GM21737 (cell line): ENCODE measurements around the gene NEK1.
"Not testable (repeated sequence)": the region's sequence is repeated elsewhere in the genome, so short reads cannot be mapped to it uniquely, and the experiment has no call there.

Experiments
- ATAC-seq: cut with Tn5 transposase; IDR thresholded peaks from one replicate; pipeline ENCODE4 v1.9.1; 2021; ENCODE audit warnings: mild to moderate bottlenecking, moderate library complexity; ENCODE audit not compliant: unreplicated experiment

NEK1 gene

DNA sequence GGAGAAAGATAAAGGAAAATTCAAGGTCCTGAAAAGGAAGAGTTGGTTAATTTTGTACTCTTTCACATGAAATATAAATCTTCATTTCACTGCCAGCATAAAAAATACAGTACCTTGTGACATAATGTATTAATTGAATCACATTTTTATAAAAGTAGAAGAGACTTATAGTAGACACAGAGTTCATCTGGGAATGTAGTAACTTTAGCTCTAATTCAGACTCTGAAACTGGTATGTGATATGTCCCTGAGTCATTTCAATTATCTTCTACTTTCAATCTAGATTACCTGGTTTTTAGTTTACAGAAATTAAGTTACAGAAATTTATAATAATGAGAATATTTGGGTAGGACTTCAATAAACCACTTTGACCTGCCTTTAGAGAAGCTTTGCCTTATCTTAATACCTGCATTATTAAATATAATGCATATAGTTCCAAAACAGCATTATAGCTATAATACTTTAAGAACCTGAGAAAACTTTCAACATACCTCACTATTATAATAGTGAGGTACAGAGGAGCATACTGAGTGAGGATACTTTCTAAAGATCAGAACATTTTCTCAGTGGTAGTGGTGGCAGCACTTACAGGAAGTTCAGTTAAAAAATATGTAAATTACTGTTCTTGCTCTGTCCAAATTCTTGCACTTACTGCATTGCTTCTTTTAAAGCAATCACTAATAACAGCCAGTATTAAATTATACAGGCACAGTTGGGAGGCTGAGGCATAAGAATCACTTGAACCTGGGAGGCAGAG, 11.2 kb downstream of the NEK1 start:
- ATAC-seq, result peak; percentile 50

DNA sequence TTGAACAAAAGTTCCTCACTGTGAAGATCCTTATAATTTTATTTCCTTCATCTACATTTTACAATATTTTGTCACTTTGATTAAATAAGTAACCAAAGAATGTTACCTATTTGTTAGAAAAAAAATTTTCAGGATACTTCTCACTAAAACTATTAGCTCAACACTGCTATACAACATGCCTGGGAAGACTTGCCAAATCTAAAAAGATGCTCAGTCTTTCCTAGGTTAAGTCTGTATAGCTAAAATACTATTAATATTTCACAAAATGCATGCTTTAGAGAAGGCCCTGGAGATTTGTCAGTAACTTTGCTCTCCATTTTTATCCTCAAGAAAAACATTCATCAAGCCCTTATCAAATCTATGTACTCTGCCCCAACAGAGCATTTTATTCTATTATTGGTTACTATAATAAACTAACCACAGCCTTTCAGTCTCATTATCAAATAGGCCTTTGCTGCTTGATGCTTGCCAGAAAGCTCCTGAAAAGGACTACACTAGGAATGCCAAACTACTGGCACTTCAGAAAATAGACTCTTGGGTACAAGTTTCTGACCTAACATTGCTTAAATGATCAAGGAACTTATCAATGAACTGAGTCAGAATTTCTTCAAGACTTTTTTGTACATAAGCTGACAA, 17.7 kb downstream of the NEK1 start:
- no peak for ATAC-seq

DNA sequence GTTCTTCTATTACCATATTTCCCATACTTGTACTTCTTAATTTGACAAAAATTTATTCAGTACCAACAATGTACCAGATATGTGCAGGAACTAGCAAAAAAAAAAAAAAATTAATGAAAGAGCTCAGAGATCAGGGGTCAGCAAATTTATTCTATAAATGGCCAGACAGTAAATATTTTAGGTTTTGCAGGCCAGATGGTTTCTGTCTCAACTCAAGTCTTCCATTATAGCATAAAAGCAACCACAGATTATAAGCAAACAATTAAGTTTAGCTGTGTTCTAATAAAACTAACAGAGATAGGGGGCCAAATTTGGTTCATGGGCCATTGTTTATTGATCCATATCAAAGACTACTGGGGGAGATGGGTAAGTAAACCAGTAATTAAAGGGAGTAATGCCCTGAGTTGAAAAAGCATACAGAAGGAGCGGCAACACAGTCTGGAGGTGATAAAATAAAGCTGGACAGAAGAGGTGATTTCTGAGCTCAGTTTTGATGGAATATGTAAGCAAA, 19.3 kb downstream of the NEK1 start:
- no peak for ATAC-seq

DNA sequence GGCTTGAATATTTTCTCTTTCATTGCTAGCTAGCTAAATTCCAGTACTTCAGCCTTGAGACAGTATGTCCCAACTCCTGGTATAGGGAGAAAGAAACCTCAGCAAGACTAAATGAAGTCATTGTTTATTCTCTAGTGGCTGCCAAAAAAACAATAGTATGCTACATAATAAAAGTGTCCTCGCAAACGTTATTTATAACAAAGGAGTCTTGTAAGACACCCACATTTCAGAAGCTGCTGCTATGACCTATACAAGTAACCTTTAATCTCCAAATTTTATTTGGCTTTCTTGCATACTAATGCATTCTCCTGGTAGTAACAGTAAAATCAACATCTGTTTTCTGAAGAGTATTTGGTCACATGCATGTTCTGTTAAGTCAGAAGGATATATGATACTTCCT, 28.8 kb downstream of the NEK1 start:
- ATAC-seq, result no peak

DNA sequence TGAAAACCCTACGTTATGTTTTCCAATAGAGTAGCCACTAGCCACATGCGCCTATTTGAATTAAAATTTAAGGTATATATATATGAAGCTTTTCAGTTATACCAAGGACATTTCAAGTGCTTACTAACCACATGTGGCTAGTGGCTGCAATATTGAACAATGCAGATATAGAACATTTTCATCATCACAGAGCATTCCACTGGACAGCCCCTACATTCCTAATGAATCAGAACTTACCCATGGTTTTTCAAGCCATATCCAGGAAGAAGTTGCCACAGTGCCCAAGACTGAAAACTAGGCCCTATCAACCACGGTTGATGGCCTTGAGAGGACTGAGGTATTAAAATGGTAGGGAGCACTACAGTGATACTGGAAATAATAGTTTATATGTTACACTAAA, 29.7 kb downstream of the NEK1 start:
- ATAC-seq, result no peak

DNA sequence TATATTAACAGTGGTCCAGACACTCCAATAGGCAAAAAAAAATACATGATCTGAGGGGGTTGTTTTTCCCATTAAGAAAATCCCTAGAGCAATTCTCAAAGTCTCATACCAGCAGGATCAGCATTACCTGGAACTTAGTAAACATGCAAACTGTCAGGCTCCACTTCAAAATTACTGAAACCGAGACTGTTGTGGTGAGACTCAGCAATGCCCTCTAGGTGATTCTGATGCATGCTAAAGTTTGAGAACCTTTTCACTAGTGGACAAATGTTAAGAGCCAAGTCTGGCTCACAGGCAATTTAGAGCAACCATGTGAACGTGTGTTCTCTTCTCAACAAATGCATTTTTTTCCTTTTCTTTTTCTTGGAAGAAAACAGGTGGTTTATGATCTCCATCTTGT, 30.2 kb downstream of the NEK1 start:
- peak; percentile 92 for ATAC-seq

DNA sequence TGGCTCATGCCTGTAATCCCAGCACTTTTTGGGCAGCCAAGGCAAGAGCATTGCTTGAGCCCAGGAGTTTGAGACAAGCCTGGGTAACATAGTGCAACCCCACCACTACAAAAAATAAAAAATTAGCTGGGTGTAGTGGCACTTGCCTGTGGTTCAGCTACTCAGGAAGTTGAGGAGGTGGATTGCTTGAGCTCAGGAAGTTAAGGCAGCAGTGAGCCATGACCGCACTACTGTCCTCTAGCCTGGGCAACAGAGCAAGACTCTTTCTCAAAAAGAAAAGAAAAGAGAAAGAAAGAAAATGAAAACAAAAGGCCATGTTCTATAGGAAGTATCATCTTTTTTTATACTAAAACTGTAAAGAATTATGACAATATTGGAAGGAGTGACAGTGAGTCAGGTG, 38.5 kb downstream of the NEK1 start:
- ATAC-seq, result peak; percentile 86

DNA sequence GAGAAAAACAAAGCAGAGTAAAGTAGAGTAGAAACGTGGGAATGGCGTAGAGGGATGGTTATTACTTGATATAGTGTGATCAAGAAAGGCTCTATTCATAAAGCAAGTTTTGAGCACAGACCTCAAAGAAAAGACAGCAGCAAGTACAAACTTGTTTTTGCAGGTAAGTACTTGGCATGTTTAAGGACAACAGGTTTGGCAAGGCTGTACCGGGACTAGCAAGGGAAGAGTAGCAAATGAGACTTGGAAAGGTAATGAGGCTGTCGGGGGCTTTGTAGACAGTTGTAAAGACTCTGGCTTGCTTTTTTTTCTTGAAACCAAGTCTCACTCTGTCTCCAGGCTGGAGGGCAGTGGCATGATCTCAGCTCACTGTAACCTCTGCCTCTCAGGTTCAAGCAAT, 40.9 kb downstream of the NEK1 start:
- ATAC-seq, result no peak

DNA sequence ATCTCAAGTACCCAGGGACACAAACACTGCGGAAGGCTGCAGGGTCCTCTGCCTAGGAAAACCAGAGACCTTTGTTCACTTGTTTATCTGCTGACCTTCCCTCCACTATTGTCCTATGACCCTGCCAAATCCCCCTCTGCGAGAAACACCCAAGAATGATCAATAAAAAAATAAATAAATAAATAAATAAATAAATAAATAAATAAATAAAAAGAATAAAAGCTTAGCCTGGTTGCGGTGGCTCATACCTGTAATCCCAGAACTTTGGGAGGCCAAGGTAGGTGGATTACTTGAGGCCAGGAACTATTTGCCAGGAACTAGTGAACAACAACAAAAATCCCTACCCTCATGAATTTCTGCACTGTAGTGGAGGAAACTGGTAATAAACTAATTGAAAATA, 41.4 kb downstream of the NEK1 start:
- not testable (repeated sequence) for ATAC-seq

DNA sequence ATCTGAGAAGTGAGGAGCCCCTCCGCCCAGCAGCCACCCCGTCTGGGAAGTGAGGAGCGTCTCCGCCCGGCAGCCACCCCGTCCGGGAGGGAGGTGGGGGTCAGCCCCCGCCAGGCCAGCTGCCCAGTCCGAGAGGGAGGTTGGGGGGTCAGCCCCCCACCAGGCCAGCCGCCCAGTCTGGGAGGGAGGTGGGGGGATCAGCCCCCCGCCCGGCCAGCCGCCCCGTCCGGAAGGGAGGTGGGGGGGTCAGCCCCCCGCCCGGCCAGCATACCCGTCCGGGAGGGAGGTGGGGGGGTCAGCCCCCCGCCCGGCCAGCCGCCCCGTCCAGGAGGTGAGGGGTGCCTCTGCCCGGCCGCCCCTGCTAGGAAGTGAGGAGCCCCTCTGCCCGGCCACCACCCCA, 42.1 kb downstream of the NEK1 start:
- not testable (repeated sequence) for ATAC-seq

DNA sequence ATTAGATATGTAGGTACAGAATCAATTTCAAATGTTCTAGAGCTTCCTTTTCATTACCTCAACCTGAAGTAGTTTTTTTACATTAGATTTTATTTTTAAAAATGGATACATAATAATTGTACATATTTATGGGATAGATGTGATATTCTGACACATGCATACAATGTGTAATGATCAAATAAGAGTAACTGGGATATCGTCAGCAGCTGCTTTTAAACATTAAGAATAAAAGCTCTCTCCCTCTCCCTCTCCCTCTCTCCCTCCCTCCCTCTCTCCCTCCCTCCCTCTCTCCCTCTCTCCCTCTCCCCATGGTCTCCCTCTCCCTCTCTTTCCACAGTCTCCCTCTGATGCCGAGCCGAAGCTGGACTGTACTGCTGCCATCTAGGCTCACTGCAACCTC, 43.2 kb downstream of the NEK1 start:
- ATAC-seq, result not testable (repeated sequence)

DNA sequence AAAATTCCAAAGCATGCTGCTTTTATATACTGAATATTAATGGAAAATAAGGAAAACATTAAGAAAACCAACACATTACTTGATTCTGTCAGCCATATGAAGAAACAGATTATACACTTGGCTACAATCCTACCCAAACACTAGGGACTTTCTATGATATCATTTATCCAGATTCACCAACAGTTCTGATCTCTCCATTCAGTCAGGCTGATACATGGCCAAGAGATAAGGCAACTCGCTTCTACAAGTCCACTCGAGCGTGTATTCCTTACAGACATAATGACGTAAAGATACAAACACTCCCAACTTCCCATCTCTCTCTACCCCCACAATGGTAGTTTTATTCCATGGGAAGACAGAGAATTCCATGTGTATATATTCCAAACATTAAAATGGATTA, 44.5 kb downstream of the NEK1 start:
- ATAC-seq, result no peak

DNA sequence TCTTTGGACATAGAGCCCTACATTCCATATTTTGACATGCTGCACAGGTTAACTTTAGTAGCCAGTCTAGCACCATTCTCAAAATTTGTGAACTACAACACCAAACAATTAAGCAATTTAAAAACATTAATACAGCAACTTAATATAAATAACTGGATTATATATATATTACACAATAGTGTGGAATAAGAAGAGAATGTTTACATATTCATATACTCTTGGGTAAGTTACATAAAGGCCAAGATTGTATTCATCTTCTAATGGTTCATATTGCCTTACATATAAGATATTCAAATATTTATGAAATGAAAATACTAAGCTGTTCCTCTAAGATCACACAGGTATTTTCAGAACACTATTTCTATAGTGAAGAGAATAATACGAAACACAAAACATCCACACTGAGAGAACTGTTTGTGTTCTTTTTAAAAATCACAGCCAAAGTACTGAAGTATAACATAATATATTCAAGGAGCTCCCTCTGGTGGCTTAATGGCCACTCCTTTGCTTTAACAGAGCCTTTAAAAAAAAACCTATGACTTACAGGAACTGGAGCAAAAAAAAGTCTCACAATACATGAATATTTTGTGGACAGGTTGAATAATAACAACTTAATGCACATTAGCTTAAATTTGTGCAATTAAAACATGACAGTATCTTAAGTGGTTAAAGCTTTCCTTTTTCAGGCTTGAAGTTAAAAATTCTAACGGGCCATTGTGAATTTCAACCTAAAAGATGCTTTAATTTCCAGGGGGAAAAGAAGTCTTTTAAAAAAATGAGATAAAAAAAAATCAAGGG, 46.2 kb downstream of the NEK1 start:
- ATAC-seq, result peak; percentile 75

DNA sequence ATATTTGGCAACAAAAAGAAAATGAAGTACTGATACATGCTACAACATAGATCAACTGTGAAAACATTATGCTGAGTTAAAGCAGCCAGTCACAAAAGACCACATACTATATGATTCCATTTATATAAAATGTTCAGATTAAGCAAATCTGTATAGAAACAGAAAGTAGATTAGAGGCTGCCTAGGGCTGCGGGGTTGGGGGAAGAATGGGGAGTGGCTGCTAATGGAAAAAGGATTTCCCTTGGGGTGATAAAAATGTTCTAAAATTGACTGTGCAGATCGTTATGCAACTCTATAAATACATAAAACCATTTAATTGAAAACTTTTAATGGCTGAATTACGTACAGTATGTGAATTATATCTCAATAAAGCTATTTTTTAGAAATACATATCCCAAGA, 46.8 kb downstream of the NEK1 start:
- ATAC-seq, result no peak

DNA sequence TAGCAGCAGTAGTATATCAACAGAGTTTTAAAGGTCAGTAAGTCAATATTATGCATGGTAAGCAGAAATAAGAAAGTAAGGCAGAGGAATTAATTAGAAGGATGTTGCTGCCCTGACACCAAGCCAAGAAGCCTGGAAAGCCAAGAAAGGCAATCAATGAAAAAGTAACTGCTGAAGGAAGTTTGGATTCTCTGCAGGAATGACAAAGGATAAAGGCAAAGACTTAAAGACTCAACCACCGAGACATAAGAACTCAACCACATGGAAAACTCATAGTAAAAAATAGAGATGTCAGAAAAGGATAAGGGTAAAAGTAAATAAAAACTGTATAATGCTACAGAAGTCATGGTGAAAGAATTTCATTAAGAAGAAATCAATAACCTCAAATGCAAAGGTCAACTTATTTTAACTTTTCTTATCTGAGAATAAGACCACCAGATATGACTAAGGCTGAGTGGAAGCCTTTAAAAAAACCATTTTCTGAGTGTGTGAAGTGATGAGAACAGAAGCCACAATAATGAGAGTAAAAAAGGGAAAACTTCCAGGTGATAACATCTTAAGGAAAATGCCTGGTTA, 55.2 kb downstream of the NEK1 start:
- ATAC-seq, result no peak

DNA sequence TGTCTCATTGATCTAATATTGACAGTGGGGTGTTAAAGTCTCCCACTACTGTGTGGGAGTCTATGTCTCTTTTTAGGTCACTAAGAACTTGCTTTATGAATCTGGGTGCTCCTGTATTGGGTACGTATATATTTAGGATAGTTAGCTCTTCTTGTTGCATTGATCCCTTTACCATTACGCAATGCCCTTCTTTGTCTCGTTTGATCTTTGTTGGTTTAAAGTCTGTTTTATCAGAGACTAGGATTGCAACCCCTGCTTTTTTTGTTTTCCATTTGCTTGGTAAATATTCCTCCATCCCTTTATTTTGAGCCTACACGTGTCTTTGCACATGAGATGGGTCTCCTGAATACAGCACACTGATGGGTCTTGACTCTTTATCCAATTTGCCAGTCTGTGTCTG, 65.8 kb downstream of the NEK1 start:
- ATAC-seq, result not testable (repeated sequence)

DNA sequence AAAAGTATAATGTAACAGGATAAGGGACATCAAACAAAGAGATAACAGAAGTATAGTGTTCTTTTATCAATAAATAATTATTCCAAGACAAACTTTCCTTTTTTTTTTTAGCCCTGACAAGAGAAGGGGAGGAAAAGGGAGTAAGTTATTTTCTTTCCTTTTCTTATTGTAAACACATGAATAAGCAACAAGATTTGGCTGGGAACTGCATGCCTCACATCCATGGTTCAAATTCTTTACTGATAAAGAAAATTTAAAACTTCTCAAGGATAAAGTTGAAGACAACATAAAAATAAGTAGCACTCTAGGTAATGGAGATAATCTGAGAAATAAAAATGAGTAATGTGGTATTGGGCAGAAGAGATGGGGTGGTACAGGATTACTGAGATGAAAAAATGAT, 71.6 kb downstream of the NEK1 start:
- ATAC-seq, result no peak

DNA sequence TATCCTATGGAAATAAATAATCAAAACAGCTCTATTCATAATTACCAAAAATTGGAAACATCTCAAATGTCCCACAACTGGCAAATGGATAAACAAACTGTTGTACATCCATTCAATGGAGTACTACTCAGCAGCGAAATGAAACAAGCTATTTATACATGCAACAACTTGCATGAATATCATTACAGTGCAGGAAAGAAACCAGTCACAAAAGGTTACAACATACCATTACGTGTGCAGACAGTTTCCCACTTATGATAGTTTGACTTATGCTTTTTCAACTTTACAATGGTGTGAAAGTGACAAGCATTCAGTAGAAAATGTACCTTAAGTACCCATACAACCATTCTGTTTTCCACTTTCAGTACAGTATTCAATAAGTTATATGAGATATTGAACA, 82.3 kb downstream of the NEK1 start:
- no peak for ATAC-seq

DNA sequence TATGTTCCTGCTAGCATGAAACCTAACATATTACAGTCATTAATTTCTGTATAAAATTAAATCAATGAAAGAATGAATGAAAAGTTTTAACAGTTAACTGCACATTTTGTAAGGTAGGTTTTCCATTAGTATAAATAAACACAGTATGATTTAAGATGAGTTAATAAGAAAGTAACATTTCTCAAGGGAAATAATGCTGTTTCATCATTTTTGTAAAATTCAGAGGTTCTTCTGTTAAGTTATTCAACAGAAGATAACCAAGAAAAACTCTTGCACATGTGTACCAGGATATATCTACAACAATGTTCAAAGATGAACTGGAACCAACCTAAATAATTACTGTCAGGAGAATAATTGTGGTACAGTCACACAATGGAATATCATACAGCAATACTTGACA, 88.6 kb downstream of the NEK1 start:
- no peak for ATAC-seq

DNA sequence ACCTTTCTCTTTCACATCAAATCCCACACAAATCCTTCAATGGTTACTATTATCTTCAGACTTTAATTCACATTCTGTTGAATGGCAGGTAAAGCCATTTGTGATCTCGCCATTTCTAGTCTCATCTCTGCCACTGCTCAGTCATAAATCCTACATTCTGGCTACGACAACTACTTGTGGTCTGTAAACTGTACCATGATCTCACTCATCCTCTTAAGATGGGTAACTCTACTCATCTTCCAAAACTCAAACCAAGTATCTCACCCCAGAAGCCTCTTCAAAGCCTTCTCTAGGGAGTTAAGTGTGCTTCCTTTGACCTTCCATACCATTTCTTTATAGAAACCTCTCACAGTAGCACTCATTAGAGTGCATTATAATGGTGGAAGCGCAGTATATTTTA, 101.8 kb downstream of the NEK1 start:
- ATAC-seq, result no peak

DNA sequence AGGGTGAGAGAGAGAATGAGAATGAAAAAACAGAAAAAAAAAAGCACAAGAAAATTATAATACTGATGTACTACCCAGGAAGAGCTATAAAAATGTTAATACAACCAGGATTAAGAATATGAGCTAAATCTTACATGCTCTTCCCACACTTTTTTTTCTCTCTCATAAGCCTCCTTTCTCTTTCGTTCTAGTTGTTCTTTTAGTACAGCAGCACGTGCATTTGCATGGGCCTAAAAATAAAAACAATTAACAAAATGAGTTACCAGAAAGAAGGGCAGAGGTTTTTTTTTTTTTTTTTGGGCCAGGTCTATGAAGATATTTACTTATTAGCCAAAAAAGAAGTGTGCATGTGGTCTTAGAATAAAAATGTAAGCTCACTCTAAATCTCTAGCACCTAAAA, 105.5 kb downstream of the NEK1 start:
- no peak for ATAC-seq
